Vagina (tissue), 2 donors: ENCODE measurements around the gene EPHA3.

Source experiments
- POLR2AphosphoS5 ChIP-seq, 2 donors: sonication (generic); formaldehyde crosslinking; IDR thresholded peaks; one replicate each; pipeline ENCODE4 v1.9.0; 2017; ENCODE audit warnings: antibody characterized with exemption in 2 of 2, mild to moderate bottlenecking in 2 of 2, low read depth in 1 of 2; ENCODE audit not compliant: insufficient read depth in 1 of 2
- TF ChIP-seq, protein P1 (sequence below), 3 experiments: fragments of 450-650 bp in 2 of 3; fragments of 200-600 bp in 1 of 3; sonication (generic) in 1 of 3; IDR thresholded peaks; one replicate each; pipeline ENCODE4 v1.5.1; 2017 to 2019; ENCODE audit warnings: antibody characterized with exemption in 3 of 3, mild to moderate bottlenecking in 2 of 3, moderate library complexity in 2 of 3

DNA sequence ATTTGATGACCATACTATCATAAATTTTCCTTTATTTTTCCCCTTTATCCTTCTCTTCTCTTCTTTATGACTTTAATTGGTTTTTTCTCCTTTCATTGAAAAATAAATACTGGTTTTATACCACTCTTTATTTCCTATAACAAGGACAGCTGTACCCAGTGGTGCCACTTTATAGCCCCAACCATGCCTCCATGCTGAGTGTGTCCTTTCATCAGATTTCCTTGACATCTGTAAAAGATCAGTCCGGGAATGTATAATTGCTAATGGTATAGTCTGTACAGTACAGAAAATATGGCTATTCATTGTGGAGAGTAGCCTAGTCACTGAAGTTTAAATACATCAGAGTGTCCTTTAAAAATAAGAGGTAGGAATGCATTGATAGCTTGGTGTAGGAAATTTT, 74.6 kb downstream of the EPHA3 start:
- TF ChIP-seq, protein P1, sequence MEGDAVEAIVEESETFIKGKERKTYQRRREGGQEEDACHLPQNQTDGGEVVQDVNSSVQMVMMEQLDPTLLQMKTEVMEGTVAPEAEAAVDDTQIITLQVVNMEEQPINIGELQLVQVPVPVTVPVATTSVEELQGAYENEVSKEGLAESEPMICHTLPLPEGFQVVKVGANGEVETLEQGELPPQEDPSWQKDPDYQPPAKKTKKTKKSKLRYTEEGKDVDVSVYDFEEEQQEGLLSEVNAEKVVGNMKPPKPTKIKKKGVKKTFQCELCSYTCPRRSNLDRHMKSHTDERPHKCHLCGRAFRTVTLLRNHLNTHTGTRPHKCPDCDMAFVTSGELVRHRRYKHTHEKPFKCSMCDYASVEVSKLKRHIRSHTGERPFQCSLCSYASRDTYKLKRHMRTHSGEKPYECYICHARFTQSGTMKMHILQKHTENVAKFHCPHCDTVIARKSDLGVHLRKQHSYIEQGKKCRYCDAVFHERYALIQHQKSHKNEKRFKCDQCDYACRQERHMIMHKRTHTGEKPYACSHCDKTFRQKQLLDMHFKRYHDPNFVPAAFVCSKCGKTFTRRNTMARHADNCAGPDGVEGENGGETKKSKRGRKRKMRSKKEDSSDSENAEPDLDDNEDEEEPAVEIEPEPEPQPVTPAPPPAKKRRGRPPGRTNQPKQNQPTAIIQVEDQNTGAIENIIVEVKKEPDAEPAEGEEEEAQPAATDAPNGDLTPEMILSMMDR (IDR thresholded peaks at IDR 0.05): no peak
- no peak for TF ChIP-seq POLR2AphosphoS5 (IDR thresholded peaks at IDR 0.05; ENCODE audit: insufficient read depth in 1 of 2, low read depth in 1 of 2)
